Right atrium auricular region (tissue), 2 donors: Measurements from ENCODE around the gene CSH1. TPM values are rescaled to one million over a fixed set of nuclear protein-coding genes. Genes with fewer than 3 reads are reported as not detected.

Experiments used
- DNase-seq: peaks from one replicate; pipeline ENCODE4 v3.0.0-alpha.2; 2019; ENCODE audit warnings: low spot score
- H3K27ac ChIP-seq, 2 donors: fragments of 200-600 bp; sonication (generic); 1 replicate in 1 of 2; 2 replicates in 1 of 2; pipeline ENCODE4 v1.5.1; 2016 to 2019
- H3K27me3 ChIP-seq, 2 donors: fragments of 200-600 bp; sonication (generic); one replicate each; pipeline versions ENCODE4 v1.5.1 to v1.6.0; 2017 to 2019
- H3K36me3 ChIP-seq: fragments of 200-600 bp; sonication (generic); one replicate; pipeline ENCODE4 v1.5.1; 2016
- H3K4me1 ChIP-seq, 2 donors: fragments of 200-600 bp; sonication (generic); one replicate each; pipeline versions ENCODE4 v1.5.1 to v1.6.0; 2017 to 2019
- H3K4me3 ChIP-seq, 2 donors: fragments of 200-600 bp; sonication (generic); 1 replicate in 1 of 2; 2 replicates in 1 of 2; pipeline ENCODE4 v1.5.1; 2017 to 2019; ENCODE audit warnings: mild to moderate bottlenecking in 1 of 2, moderate library complexity in 1 of 2
- H3K9me3 ChIP-seq, 2 donors: fragments of 200-600 bp; sonication (generic); one replicate each; pipeline ENCODE4 v1.5.1; 2019
- CTCF ChIP-seq, 2 donors: fragments of 200-600 bp; sonication (generic); IDR thresholded peaks; one replicate each; pipeline ENCODE4 v1.5.1; 2019; ENCODE audit warnings: antibody characterized with exemption in 2 of 2
- total RNA-seq, 2 donors: library from RNA; depleted of rRNA; stranded (reverse); fragments of >200 nt; gene quantifications; one replicate each; pipeline ENCODE4 v1.1.0, GENCODE V29; 2016

Gene CSH1
- total RNA-seq, 2 donors from 2014 or later = not detected

GRCh38 chr17:63850401-63850800 is 46.0 kb downstream of the CSH1 start:
- DNase-seq = no peak
- Histone ChIP-seq H3K9me3 (no peaks in the 10 kb centered on the region), H3K27me3 (no peaks in the 10 kb centered on the region), H3K4me1 (peaks cover 0 to 4% of the 10 kb centered on the region in 2 donors), H3K27ac (no peak overlapping the region), H3K36me3 (no peaks in the 10 kb centered on the region), H3K4me3 (no peak overlapping the region)
- TF ChIP-seq CTCF (IDR thresholded peaks at IDR 0.05) = no peak

DNA sequence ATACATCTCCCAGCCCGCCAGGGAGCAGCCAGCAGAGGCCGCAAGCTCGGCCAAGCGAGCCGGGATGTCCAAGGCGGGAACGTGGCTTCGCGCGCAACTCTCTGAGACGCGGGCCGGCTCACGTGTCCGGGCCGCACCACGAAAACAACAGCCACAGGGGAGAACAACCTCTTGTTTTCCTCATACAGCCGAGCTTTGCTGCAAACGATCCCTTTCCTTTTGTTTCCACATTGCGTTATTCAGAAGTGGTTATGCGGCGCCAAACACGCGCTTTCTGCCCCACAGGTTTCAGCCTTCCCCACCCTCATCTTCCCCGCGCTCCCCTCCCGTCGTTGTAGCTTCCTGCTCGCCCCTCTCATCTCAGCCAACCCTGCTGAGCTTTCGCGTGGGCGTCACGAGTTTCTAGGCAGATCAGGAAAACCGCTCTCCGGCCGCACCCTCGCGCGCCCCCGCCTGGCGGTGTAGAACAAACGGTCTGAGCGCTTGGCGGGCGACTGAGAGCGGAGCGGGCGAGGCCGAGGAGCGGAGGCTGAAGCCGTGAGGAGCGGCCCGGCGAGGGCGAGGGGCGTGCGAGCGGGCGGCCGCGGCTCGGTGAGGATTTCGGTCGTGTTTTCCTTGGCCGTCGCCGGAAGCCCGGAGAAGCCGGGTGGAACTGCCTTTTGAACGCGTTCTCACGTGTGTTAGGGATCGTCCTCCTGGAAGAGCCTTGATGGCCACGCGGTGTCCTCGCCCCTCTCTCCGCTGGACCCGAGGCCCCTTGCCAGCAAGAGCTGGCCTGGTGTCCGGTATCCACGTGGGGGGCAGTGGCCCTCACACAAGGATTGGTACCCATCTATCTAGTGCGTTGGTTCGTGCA is 47.3 kb downstream of the CSH1 start:
- Histone ChIP-seq H3K4me1 (peaks cover 0 to 4% of the 10 kb centered on the region in 2 donors), H3K9me3 (no peaks in the 10 kb centered on the region), H3K27me3 (no peaks in the 10 kb centered on the region), H3K36me3 (no peaks in the 10 kb centered on the region), H3K27ac (peak overlapping the region; percentile 38 to 69), H3K4me3 (peak overlapping the region in 1 of 2 donors; percentile 37)
- peak; percentile 81 to 86 for TF ChIP-seq CTCF (IDR thresholded peaks at IDR 0.05)
- peak; percentile 95 for DNase-seq

- no peaks in the 10 kb centered on the region for H3K36me3 ChIP-seq
- no peak for TF ChIP-seq CTCF (IDR thresholded peaks at IDR 0.05)
- H3K9me3 ChIP-seq = no peaks in the 10 kb centered on the region
- peaks cover under 1 to 11% of the 10 kb centered on the region in 2 donors for H3K4me1 ChIP-seq
- no peaks in the 10 kb centered on the region for H3K27me3 ChIP-seq
- no peak overlapping the region for H3K4me3 ChIP-seq
- H3K27ac ChIP-seq = no peak overlapping the region
- DNase-seq = no peak
Measured at GRCh38 chr17:63847525-63848249, 48.7 kb downstream of the CSH1 start.

DNA sequence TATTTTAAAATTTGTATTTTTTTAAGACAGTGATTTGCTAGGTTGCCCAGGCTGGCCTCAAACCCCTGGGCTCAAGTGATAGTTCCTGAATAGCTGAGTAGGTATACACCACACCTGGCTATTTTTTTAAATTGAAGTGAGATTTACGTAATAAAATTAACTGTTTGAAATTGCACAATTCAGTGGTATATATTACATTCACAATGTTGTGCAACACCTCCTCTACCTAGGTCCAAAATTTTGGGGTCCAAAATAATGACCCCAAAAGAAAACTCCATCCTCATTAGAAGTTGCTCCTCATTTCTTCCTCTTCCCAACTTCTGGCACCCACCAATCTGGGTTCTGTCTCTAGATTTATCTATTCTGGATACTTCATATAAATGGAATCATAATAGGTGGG is 50.9 kb downstream of the CSH1 start:
- H3K4me3 ChIP-seq = no peak overlapping the region
- H3K27ac ChIP-seq = no peak overlapping the region
- H3K27me3 ChIP-seq = no peaks in the 10 kb centered on the region
- no peak for DNase-seq
- no peak for TF ChIP-seq CTCF (IDR thresholded peaks at IDR 0.05)
- H3K4me1 ChIP-seq = peaks cover 3 to 23% of the 10 kb centered on the region in 2 donors
- H3K36me3 ChIP-seq = no peaks in the 10 kb centered on the region
- no peaks in the 10 kb centered on the region for H3K9me3 ChIP-seq

Other genes with a start within 250 kb of the CSH1 start
- gene LIMD2, start 196.4 kb downstream of the CSH1 start, total RNA-seq = 1 to 10 TPM; 2.7 to 5.6 TPM
- 10 to 100 TPM; 13.1 to 14.4 TPM for gene STRADA, start 154.8 kb downstream of the CSH1 start, total RNA-seq
- gene CCDC47, start 123.0 kb downstream of the CSH1 start, total RNA-seq = 10 to 100 TPM; 57.1 to 69.7 TPM
- gene DDX42, start 122.4 kb downstream of the CSH1 start, total RNA-seq = 10 to 100 TPM; 39.9 to 41.0 TPM
- 100 to 1,000 TPM in 1 of 2 donors, 10 to 100 TPM in 1; 59.3 to 105 TPM for gene PSMC5, start 69.1 kb downstream of the CSH1 start, total RNA-seq
- gene FTSJ3, start 68.9 kb downstream of the CSH1 start, total RNA-seq = 10 to 100 TPM; 24.3 to 58.0 TPM
- gene SMARCD2, start 53.9 kb downstream of the CSH1 start, total RNA-seq = 10 to 100 TPM; 30.4 to 51.3 TPM
- gene CSH2, start 22.9 kb downstream of the CSH1 start, total RNA-seq = not detected
- gene GH2, start 14.6 kb downstream of the CSH1 start, total RNA-seq = not detected
- not detected for gene CSHL1, start 14.7 kb upstream of the CSH1 start, total RNA-seq
- not detected for gene GH1, start 22.3 kb upstream of the CSH1 start, total RNA-seq
- 1 to 10 TPM; 2.2 to 7.3 TPM for gene CD79B, start 35.8 kb upstream of the CSH1 start, total RNA-seq
- gene SCN4A, start 76.3 kb upstream of the CSH1 start, total RNA-seq = 1 to 10 TPM in 1 of 2 donors, under 1 TPM in 1; 0.74 to 2.5 TPM
- under 1 TPM in 1 of 2 donors, not detected in 1; 0.08 TPM for gene PRR29, start 101.8 kb upstream of the CSH1 start, total RNA-seq
- gene ICAM2, start 124.1 kb upstream of the CSH1 start, total RNA-seq = 100 to 1,000 TPM in 1 of 2 donors, 10 to 100 TPM in 1; 74.6 to 109 TPM
- 10 to 100 TPM in 1 of 2 donors, 1 to 10 TPM in 1; 7.0 to 11.9 TPM for gene ERN1, start 233.6 kb upstream of the CSH1 start, total RNA-seq